GM12891 (cell line): Measurements from ENCODE around the gene GREB1.

Source experiments
- PAX5 ChIP-seq: IDR thresholded peaks from 2 replicates; pipeline ENCODE4 v1.6.1; 2011; ENCODE audit warnings: low read length, moderate library complexity, mild to moderate bottlenecking; ENCODE audit not compliant: insufficient read depth, severe bottlenecking
- POLR2A ChIP-seq: IDR thresholded peaks from 2 replicates; pipeline ENCODE4 v1.6.1; 2011; ENCODE audit warnings: low read depth, low read length, control low read depth
- POLR2AphosphoS5 ChIP-seq: IDR thresholded peaks from 2 replicates; pipeline ENCODE4 v1.6.1; 2011; ENCODE audit warnings: low read depth, low read length, control low read depth
- TAF1 ChIP-seq: IDR thresholded peaks from 2 replicates; pipeline ENCODE4 v1.6.1; 2011; ENCODE audit warnings: low read depth, low read length, control low read depth

GRCh38 chr2:11667866-11668637, 134.2 kb downstream of the GREB1 start:
- TF ChIP-seq POLR2A (no peak), POLR2AphosphoS5 (no peak), PAX5 (no peak), TAF1 (no peak)
